ENCODE measurements around the gene VLDLR.

The VLDLR gene

DNA sequence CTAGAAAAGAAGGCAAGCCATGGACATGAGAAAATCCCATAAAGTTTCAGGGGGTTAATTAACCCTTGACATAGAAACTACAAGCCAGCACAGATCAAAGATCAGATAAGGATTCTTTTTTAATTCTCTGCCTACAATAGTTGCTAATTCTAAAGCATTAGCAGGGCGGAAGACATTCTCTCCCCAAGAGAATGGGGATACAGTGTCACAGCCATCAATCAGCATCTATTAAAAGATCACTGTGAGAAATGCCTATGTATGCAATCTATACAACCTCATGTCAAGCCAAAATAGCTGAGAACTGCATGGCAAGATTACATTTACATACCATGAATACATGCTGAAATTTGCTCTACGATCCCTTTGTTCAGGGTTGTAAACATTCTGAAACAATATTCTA lies 14.3 kb downstream of the VLDLR start:
- H3K27ac ChIP-seq (ENCODE audit: low read length, poor library complexity, severe bottlenecking) = no peak overlapping the region
- H2AK5ac ChIP-seq (ENCODE audit: low read length, severe bottlenecking) = no peak overlapping the region
- no peak overlapping the region for H4K91ac ChIP-seq (ENCODE audit: low read length)
- H3K14ac ChIP-seq (ENCODE audit: low read length in 2 of 2) = no peak overlapping the region
- no peak overlapping the region for H3K4me2 ChIP-seq (ENCODE audit: low read length, poor library complexity, severe bottlenecking)
- H3K4ac ChIP-seq (ENCODE audit: low read depth in 1 of 2, low read length in 2 of 2) = no peak overlapping the region
- no peaks in the 10 kb centered on the region for H3K36me3 ChIP-seq (ENCODE audit: control insufficient read depth in 1 of 2, insufficient read depth in 2 of 2, low read depth in 1 of 2, low read length in 2 of 2)
- WGBS = 100% methylated on average over 1 of the region's 2 CpGs
- H2BK12ac ChIP-seq (ENCODE audit: low read length in 2 of 2) = no peak overlapping the region
- no peak overlapping the region for H3K4me3 ChIP-seq (ENCODE audit: insufficient read depth in 1 of 2, low read depth in 1 of 2, low read length in 2 of 2)
- H3K9me3 ChIP-seq (ENCODE audit: control insufficient read depth, low read length) = no peaks in the 10 kb centered on the region
- H2BK120ac ChIP-seq (ENCODE audit: low read depth, low read length) = no peak overlapping the region
- H2AFZ ChIP-seq (ENCODE audit: low read depth, low read length) = no peak overlapping the region
- no peak overlapping the region for H2BK5ac ChIP-seq (ENCODE audit: low read depth, low read length, poor library complexity, severe bottlenecking)
- no peak overlapping the region for H3K23ac ChIP-seq (ENCODE audit: low read length in 2 of 2)
- no peaks in the 10 kb centered on the region for H3K4me1 ChIP-seq (ENCODE audit: control insufficient read depth, insufficient read depth, low read depth, low read length)
- no peaks in the 10 kb centered on the region for H3K27me3 ChIP-seq (ENCODE audit: control insufficient read depth in 1 of 2, insufficient read depth in 1 of 2, low read length in 2 of 2)
- no peak overlapping the region for H3K9ac ChIP-seq (ENCODE audit: low read length)
- no peak for DNase-seq
- no peak overlapping the region for H4K8ac ChIP-seq (ENCODE audit: low read length)
- no peak overlapping the region for H2BK15ac ChIP-seq (ENCODE audit: low read depth, poor library complexity, severe bottlenecking)
- H3K18ac ChIP-seq (ENCODE audit: low read depth in 1 of 2, low read length in 2 of 2) = no peak overlapping the region
- H3K79me1 ChIP-seq (replicated peaks; ENCODE audit: low read length, poor library complexity, severe bottlenecking) = peaks cover 2% of the 10 kb centered on the region

DNA sequence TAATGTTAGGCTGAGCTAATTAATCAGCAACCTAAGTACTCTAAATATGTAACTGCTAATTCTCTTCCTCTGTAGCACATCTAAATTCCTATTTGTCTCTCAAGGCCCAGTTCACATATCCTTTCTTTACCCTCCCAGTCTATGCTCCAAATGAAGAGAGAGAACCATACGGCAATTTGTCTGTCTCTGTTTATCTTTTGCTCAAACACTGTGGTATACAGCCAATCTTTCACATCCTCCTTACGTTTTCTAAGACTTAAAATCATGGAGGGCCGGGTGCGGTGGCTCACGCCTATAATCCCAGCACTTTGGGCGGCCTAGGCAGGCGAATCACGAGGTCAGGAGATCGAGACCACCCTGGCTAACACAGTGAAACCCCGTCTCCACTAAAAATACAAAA lies 15.8 kb downstream of the VLDLR start:
- Histone ChIP-seq H3K36me3 (ENCODE audit: control insufficient read depth in 1 of 2, insufficient read depth in 2 of 2, low read depth in 1 of 2, low read length in 2 of 2) (no peaks in the 10 kb centered on the region), H3K4me1 (ENCODE audit: control insufficient read depth, insufficient read depth, low read depth, low read length) (no peaks in the 10 kb centered on the region), H3K4me2 (ENCODE audit: low read length, poor library complexity, severe bottlenecking) (no peak overlapping the region), H3K27me3 (ENCODE audit: control insufficient read depth in 1 of 2, insufficient read depth in 1 of 2, low read length in 2 of 2) (no peaks in the 10 kb centered on the region), H2BK15ac (ENCODE audit: low read depth, poor library complexity, severe bottlenecking) (no peak overlapping the region), H2AK5ac (ENCODE audit: low read length, severe bottlenecking) (no peak overlapping the region), H3K9ac (ENCODE audit: low read length) (no peak overlapping the region), H2AFZ (ENCODE audit: low read depth, low read length) (no peak overlapping the region), H3K18ac (ENCODE audit: low read depth in 1 of 2, low read length in 2 of 2) (no peak overlapping the region), H4K8ac (ENCODE audit: low read length) (no peak overlapping the region), H2BK5ac (ENCODE audit: low read depth, low read length, poor library complexity, severe bottlenecking) (no peak overlapping the region), H2BK12ac (ENCODE audit: low read length in 2 of 2) (no peak overlapping the region), H3K4ac (ENCODE audit: low read depth in 1 of 2, low read length in 2 of 2) (no peak overlapping the region), H3K14ac (ENCODE audit: low read length in 2 of 2) (no peak overlapping the region), H3K23ac (ENCODE audit: low read length in 2 of 2) (no peak overlapping the region), H2BK120ac (ENCODE audit: low read depth, low read length) (no peak overlapping the region), H3K79me1 (replicated peaks; ENCODE audit: low read length, poor library complexity, severe bottlenecking) (no peaks in the 10 kb centered on the region), H3K27ac (ENCODE audit: low read length, poor library complexity, severe bottlenecking) (no peak overlapping the region), H3K9me3 (ENCODE audit: control insufficient read depth, low read length) (no peaks in the 10 kb centered on the region), H4K91ac (ENCODE audit: low read length) (no peak overlapping the region), H3K4me3 (ENCODE audit: insufficient read depth in 1 of 2, low read depth in 1 of 2, low read length in 2 of 2) (no peak overlapping the region)
- WGBS = 85% methylated on average over 10 of the region's 10 CpGs
- no peak for DNase-seq

DNA sequence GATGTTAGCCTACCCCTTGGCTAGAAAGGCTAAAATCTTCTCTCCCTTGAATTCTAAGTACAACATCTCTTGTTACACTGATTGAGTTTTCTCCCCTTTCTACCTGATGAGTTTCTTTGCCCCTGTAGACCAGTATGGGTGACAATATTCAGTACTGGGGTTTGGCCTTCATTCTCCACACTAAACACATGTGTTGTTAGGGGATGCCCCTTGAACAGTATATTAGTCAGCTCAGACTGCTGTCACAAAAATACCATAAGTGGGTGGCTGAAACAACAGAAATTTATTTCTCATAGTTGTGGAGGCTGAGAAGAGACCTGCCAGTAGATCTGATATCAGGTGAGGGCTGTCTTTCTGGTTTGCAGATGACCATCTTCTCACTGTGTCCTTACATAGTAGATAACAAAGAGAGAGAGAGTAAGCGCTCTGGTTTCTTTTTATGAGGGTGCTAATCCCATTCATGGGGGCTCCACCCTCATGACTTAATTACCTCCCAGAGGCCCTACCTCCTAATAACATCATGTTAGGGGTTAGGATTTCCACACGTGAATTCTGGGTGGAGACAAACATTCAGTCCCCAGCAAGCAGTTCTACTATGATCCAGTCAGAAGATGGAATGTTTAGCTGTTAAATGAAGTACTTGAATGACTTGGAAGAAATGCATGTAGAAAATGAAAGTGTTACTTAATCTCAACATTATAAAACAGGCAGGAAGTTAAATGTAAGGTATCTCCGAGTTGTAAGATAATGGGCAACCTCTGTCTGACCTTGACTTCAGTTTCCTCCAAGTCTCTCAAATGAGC lies 17.5 kb downstream of the VLDLR start:
- Histone ChIP-seq H2BK5ac (ENCODE audit: low read depth, low read length, poor library complexity, severe bottlenecking) (no peak overlapping the region), H2BK15ac (ENCODE audit: low read depth, poor library complexity, severe bottlenecking) (no peak overlapping the region), H2AK5ac (ENCODE audit: low read length, severe bottlenecking) (no peak overlapping the region), H3K27ac (ENCODE audit: low read length, poor library complexity, severe bottlenecking) (no peak overlapping the region), H3K14ac (ENCODE audit: low read length in 2 of 2) (no peak overlapping the region), H3K18ac (ENCODE audit: low read depth in 1 of 2, low read length in 2 of 2) (no peak overlapping the region), H4K8ac (ENCODE audit: low read length) (no peak overlapping the region), H2BK120ac (ENCODE audit: low read depth, low read length) (no peak overlapping the region), H2AFZ (ENCODE audit: low read depth, low read length) (no peak overlapping the region), H3K4me2 (ENCODE audit: low read length, poor library complexity, severe bottlenecking) (no peak overlapping the region), H3K4me1 (ENCODE audit: control insufficient read depth, insufficient read depth, low read depth, low read length) (no peaks in the 10 kb centered on the region), H3K36me3 (ENCODE audit: control insufficient read depth in 1 of 2, insufficient read depth in 2 of 2, low read depth in 1 of 2, low read length in 2 of 2) (peaks cover 5 to 8% of the 10 kb centered on the region in 2 experiments), H3K9ac (ENCODE audit: low read length) (no peak overlapping the region), H3K23ac (ENCODE audit: low read length in 2 of 2) (no peak overlapping the region), H3K4me3 (ENCODE audit: insufficient read depth in 1 of 2, low read depth in 1 of 2, low read length in 2 of 2) (no peak overlapping the region), H3K9me3 (ENCODE audit: control insufficient read depth, low read length) (no peaks in the 10 kb centered on the region), H2BK12ac (ENCODE audit: low read length in 2 of 2) (no peak overlapping the region), H3K79me1 (replicated peaks; ENCODE audit: low read length, poor library complexity, severe bottlenecking) (no peaks in the 10 kb centered on the region), H3K4ac (ENCODE audit: low read depth in 1 of 2, low read length in 2 of 2) (no peak overlapping the region), H4K91ac (ENCODE audit: low read length) (no peak overlapping the region), H3K27me3 (ENCODE audit: control insufficient read depth in 1 of 2, insufficient read depth in 1 of 2, low read length in 2 of 2) (no peaks in the 10 kb centered on the region)
- 100% methylated on average over 1 of the region's 3 CpGs for WGBS
- no peak for DNase-seq

DNA sequence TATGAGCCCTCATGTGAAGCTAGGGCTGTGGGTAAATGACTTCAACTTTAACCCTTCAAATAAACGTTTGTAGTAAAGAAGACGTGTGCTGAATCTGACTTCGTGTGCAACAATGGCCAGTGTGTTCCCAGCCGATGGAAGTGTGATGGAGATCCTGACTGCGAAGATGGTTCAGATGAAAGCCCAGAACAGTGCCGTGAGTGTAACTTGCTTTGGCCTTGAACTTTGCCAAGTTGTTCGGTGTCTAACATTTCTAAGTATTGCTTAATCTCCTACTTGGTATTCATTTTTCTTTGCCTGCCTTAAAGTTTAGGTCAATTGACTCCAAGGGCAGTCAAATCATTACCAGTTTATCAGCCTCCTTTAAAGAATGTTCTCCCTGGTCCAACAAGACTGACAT lies 18.2 kb downstream of the VLDLR start:
- Histone ChIP-seq H2BK12ac (ENCODE audit: low read length in 2 of 2) (no peak overlapping the region), H3K9ac (ENCODE audit: low read length) (no peak overlapping the region), H3K18ac (ENCODE audit: low read depth in 1 of 2, low read length in 2 of 2) (no peak overlapping the region), H3K4me2 (ENCODE audit: low read length, poor library complexity, severe bottlenecking) (no peak overlapping the region), H2AFZ (ENCODE audit: low read depth, low read length) (no peak overlapping the region), H2AK5ac (ENCODE audit: low read length, severe bottlenecking) (no peak overlapping the region), H3K4ac (ENCODE audit: low read depth in 1 of 2, low read length in 2 of 2) (no peak overlapping the region), H3K14ac (ENCODE audit: low read length in 2 of 2) (no peak overlapping the region), H3K27me3 (ENCODE audit: control insufficient read depth in 1 of 2, insufficient read depth in 1 of 2, low read length in 2 of 2) (no peaks in the 10 kb centered on the region), H3K9me3 (ENCODE audit: control insufficient read depth, low read length) (no peaks in the 10 kb centered on the region), H3K4me3 (ENCODE audit: insufficient read depth in 1 of 2, low read depth in 1 of 2, low read length in 2 of 2) (no peak overlapping the region), H4K8ac (ENCODE audit: low read length) (no peak overlapping the region), H2BK5ac (ENCODE audit: low read depth, low read length, poor library complexity, severe bottlenecking) (no peak overlapping the region), H3K79me1 (replicated peaks; ENCODE audit: low read length, poor library complexity, severe bottlenecking) (no peaks in the 10 kb centered on the region), H3K36me3 (ENCODE audit: control insufficient read depth in 1 of 2, insufficient read depth in 2 of 2, low read depth in 1 of 2, low read length in 2 of 2) (peaks cover 8% of the 10 kb centered on the region in 2 experiments), H2BK15ac (ENCODE audit: low read depth, poor library complexity, severe bottlenecking) (no peak overlapping the region), H3K27ac (ENCODE audit: low read length, poor library complexity, severe bottlenecking) (no peak overlapping the region), H3K4me1 (ENCODE audit: control insufficient read depth, insufficient read depth, low read depth, low read length) (no peaks in the 10 kb centered on the region), H2BK120ac (ENCODE audit: low read depth, low read length) (no peak overlapping the region), H3K23ac (ENCODE audit: low read length in 2 of 2) (no peak overlapping the region), H4K91ac (ENCODE audit: low read length) (no peak overlapping the region)
- 94% methylated on average over 7 of the region's 7 CpGs for WGBS
- no peak for DNase-seq
